Stimulated activated CD4-positive, alpha-beta T cell treated with anti-CD3 and anti-CD28 coated beads, Interleukin-4, amount 100 ng/mL, for 24 hours (primary cell): ENCODE data around the gene NT5M.

ENCODE experiments used
- DNase-seq: peaks from one replicate; pipeline ENCODE4 v3.0.0-alpha.2; 2020

The NT5M gene

DNA sequence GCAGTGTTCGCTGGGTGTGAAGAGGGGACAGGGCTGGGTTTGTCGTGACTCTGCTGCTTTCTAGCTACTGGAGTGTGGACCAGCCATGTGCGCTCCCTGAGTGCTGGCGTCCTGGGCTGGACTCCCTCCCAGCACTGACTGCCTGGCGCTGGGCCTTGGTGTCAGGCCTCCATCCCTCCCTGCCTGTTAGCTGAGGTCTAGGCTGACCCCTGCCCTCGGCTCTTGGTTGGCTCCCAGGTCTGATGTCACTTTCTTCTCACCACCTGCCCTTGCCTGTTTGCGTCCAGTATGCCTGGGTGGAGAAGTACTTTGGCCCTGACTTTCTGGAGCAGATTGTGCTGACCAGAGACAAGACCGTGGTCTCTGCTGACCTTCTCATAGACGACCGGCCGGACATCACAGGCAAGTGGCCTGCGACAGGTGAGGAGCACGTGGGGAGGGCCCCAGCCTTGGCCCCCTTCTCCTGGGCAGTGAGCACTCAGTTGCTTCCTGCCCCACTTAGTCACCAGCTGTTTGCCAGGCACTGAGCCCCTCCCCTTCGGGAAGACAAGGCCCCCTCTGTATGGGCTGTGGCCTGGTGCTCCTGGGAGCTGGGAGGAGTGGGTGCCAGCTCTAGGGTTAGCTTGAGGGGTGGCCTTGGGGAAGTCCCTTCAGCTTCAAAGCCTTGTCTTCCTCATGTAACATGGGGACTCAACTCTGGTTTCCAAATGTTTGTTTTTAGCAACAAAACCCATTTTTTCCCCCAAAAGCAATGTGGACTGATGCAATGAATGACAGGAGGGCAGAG is 41.5 kb downstream of the NT5M start:
- no peak for DNase-seq

DNA sequence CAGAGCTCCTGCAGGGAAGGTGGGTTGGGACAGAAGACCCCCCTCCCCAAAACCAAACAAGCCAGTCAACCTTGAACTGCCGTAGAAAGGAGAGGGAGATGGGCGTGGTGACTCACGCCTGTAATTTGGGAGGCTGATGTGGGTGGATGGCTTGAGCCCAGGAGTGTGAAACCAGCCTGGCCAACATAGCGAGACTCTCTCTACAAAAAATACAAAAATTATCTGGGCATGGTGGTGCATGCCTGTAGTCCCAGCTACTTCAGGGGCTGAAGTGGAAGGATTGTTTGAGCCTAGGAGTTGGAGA is 42.1 kb downstream of the NT5M start:
- DNase-seq, result no peak

GRCh38 chr17:17345686-17346427 is 42.7 kb downstream of the NT5M start:
- no peak for DNase-seq

- DNase-seq, result no peak
Observed at GRCh38 chr17:17346428-17347233, 43.5 kb downstream of the NT5M start.

DNA sequence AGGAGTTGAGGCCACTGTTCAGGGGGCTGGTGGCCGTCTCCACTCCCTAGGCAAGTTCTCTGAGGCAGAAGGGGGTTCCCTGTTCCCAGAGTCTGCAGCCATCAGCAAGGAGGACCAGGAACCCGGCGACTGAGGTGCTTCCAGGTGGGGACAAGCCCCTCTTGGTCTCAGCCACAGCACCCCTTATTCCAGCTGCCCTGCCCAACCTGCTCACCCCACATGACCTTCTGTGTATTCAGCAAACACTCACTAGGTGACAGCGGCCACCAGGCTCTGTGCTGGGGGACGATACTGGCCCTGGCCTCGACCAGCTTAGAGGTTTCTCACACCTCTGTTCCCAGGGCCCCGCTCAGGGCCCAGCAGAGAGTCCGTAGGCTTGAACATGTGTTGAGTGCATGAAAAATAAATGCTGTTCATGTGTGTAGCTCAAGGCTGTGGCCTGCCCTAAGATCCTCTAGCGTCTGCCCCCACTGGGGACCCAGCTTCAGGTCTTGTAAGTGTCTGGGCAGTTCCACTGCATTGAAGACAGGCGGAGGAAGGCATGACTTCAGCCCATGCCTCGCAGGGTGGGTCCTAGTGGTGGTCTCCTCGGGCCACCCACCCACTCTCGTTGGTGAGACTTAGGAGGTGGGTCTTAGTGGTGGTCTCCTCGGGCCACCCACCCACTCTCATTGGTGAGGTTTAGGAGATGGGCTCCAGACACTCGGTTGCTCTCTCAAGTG is 44.2 kb downstream of the NT5M start:
- no peak for DNase-seq

DNA sequence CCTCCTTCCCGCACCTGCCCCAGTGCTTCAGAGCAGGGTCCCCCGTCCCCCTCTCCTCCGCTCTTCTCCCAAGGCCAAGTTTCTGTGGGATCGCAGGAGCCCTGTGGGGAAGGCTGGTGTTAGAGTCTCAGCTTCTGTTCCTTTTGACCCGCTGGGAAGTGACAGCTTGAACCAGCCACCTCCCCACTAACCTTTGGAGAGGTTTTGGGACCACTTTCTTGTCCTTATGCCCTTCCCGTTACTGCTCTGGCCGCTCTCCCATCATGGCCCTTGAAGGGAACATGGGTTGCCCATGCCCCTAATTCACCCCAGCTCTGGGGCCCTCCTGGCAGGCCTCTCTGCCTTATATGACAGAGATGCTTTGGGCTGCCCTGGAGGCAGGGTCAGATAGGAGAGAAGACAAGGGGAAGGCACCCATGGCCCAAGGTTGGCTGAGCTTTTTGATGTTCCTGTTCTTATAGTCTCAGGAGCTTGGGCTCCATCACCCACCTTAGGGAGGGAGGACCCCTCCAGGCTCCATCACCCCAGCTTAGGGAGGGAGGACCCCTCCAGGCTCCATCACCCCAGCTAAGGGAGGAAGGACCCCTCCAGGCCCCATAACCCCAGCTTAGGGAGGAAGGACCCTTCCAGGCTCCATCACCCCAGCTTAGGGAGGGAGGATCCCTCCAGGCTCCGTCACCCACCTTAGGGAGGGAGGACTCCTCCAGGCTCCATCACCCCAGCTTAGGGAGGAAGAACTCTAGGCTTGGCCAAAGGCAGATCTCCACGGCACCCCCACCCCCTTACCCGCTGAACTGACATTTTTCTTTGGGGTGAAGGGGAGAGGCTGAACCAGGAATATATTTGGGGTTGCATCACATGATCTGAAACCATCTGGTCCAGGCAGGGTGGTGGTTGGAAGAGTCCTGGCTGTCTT is 45.0 kb downstream of the NT5M start:
- no peak for DNase-seq

DNA sequence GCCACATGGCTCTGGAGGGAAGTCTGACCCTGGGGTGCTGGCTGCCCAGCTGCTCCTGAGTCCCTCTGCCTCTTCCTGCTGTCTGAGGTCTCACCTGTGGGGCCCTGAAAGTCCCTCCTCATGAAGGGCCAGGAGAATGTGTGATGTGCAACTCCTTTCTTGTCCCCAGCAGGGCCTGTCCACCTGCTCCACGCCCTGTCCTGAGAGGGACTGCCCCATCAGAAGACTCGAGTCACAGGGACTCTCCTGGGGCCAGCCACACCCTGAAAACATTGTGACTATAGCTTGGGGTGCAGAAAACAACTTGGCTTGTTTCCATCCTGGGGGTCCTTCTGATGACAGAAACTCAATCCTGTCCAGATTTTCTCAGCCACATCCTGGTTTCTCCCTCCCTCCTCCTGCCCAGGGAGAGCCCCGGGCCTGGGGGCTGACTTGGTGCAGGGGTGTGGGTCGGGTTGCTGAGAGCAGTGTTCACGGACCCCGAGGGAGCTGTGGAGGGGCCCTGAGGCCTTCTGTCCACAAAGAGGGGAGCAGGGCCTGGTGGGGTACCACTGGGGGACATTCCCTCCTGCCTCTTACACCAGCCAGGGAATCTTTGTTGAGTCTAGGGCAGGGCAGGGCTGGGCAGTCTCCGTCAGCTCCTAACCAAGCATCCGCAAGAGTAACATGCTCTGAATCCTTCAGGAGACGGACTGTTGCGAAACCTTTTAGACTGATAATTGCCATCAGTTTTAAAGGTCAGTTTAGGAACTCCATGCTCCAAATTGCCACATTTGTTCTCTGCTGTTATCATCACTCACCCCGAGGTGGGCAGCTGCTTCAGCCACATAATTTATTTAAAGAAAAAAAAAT is 45.9 kb downstream of the NT5M start:
- no peak for DNase-seq

- DNase-seq, result no peak
Observed at GRCh38 chr17:17349724-17350106, 46.5 kb downstream of the NT5M start.

DNA sequence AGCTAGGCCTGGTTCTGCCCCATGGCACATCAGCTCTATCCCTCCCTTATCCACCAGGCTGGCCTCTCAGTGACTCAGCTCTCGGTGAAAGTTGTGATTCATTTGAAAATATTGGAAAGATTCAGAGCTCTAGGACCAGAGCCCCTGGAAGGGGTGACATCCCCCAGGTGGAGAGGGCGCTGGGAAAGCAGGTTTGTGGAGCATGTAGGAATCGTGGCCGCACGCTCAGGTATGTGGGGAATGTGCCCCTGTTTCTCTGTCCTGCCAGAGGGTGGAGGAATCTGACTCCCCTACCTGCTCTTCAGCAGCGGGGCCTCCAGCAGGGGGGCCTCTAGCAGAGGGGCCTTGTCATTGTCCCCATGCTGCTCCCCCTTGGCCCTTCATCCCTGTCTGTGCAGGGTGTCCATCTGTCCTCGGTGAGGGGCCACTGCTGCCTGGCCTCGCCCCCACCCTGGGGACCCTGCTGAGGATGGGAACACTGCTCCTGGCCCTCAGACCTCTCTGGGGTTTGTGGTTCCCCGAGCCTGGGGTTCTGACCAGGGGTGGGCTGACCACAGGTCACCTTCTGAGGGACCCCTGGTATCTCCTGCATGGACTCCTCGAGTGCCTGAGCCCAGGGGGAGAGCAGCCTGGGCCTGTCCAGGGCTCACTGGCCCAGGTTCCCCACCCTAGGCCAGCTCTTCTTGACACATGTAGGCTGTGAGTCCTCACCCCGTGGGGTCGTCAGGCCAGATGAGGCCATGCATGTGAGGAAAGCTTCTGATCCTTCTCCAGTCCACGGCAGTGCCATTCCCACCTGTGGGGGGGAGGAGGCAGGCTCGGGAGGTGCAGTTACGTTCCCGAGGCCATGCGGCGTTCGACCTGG is 47.5 kb downstream of the NT5M start:
- no peak for DNase-seq

DNA sequence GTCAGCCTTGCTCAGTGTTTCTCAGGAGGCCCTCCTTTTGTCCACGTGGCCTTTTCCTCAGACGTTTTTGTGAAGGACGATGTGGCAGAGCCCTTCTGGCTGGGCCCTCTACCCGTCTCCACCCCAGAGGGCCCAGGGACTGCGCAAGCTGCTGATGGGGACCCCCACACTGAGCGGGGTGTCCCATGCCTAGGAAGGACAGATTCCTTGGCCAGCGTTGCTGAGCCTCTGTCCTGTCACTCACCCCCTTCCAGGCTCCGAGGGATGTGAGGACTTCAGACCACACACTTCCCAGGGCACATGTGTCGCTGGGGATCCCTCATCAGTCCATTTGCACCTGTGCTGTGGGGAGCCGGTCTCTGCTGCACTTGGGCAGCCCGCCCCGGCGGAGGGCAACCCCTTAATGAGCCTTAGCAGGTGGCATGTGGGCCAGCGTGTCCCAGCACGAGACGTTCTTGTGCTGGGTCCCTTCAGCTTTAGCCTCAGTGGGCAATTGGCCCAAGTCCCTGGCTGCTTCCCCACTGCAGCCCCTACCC is 48.3 kb downstream of the NT5M start:
- DNase-seq, result no peak

DNA sequence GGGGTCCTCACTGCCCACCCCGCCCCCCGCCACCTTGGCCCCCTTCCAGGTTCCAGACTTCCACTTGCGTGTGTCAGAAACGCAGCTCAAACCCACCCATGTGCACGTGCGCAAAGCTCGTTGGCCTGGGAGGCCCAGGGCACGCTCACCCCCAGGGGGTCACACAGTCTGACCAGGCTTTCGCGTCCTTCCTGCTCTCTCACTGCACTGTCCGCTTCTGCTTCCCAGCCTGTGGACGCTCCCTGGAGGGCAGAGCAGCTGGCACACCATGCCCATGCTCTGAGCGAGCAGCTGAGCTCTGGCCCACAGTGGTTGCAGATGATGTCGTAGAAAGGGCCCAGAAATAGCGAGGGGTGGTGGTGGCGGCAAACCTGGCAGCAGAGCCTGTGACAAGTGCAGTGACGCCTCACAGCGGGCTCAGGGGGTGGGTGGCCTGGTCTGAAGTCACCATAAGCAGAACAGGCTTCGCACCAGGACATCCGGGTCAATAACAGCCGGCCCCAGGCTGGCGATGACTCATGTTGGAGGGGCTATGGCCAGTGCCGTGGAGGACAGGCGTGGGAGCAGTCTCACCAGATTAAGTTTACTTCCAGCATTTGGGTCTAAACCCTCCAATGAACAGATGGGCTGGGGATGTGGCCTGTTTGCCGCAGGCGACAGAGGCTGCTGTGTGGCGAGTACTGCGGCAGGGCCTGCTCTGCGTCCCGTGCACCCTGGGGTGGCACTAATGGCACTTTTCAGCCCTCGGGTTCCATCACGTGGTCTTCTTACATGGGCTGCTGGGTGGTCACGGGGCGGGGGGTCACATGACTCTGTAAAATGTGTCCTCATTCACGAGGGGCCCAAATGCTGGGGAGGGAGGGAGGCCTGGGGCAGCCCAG is 49.0 kb downstream of the NT5M start:
- no peak for DNase-seq

- no peak for DNase-seq
Observed at GRCh38 chr17:17352836-17353624, 49.9 kb downstream of the NT5M start.

DNA sequence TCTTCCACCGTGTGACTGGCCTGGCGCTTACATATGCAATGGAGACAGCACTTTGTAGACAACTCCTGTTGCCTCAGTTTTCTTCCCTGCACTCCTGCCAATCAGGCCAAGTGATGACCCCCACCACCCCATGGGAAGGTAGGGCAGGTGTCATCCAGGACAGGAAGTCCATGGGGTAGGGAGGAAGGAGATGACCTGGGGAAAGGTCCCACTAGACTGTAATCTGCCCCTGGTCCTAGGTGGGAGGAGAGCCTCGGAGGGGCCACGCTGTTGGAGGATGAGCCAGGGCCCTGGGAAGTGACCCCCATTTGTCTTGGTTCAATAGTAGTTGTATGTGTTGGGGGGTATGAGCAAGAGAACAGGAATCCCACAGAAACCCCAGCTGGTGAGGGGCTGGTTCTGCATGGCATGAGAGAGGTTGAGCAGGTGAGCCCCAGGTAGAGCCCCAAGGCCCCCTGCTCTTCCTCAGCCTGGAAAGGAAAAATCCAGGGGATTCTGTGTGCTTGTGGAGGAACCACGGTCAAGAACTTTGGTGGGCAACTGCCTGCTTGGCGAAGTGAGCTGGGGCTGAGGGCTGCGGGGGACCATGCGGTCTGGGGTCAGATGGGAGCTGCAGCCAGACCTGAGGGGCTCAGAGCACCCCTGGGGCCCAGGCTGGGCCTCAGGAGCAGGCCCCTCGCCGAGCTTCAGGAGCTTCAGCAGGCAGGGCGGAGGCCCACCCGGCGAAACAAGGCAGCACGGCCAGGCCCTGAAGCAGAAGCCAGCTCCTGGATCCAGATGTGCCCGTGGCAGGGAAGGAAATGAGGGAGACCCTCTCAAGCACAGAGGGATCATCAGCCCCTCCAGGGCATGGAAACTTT is 50.7 kb downstream of the NT5M start:
- DNase-seq, result no peak

- peak; percentile 77 for DNase-seq
Observed at GRCh38 chr17:17354560-17355349, 51.6 kb downstream of the NT5M start.

GRCh38 chr17:17355426-17355825 is 52.3 kb downstream of the NT5M start:
- DNase-seq, result no peak
